Measurements from ENCODE around the gene TOM1. TPM values are rescaled to one million over a fixed set of nuclear protein-coding genes. Genes with fewer than 3 reads are reported as not detected.

Gene TOM1
- total and polyA plus RNA-seq, 2 experiments from 2014 or later = 108 to 114 TPM

GRCh38 chr22:35264986-35265385 lies 34.7 kb upstream of the TOM1 start:
- H3K27me3 ChIP-seq = no peaks in the 10 kb centered on the region
- no peaks in the 10 kb centered on the region for H3K9me3 ChIP-seq (ENCODE audit: low read depth)
- H3K4me3 ChIP-seq = no peak overlapping the region
- H3K4me2 ChIP-seq = no peak overlapping the region
- H4K20me1 ChIP-seq (ENCODE audit: insufficient read depth, poor library complexity, severe bottlenecking) = no peaks in the 10 kb centered on the region
- H3K36me3 ChIP-seq (replicated peaks; ENCODE audit: insufficient read depth, low read depth) = peaks cover 4% of the 10 kb centered on the region
- peaks cover 27% of the 10 kb centered on the region for H3K79me2 ChIP-seq
- WGBS (ENCODE audit: low lambda C conversion rate, missing lambda C conversion rate) = 94% methylated on average over 7 of the region's 7 CpGs
- DNase-seq (ENCODE audit: low spot score) = no peak
- no peaks in the 10 kb centered on the region for H3K9me2 ChIP-seq (replicated peaks; ENCODE audit: insufficient read depth)
- no peak overlapping the region for H3K27ac ChIP-seq
- H3K4me1 ChIP-seq (ENCODE audit: insufficient read depth) = no peaks in the 10 kb centered on the region
- H2AFZ ChIP-seq = no peak overlapping the region
- TF ChIP-seq CTCF (IDR thresholded peaks at IDR 0.05; ENCODE audit: poor library complexity) = no peak
- no peak for TF ChIP-seq EZH2 (IDR thresholded peaks at IDR 0.05; ENCODE audit: borderline replicate concordance)
- no peak for TF ChIP-seq EZH2phosphoT487 (IDR thresholded peaks at IDR 0.05; ENCODE audit: low read depth, severe bottlenecking, unreplicated experiment)

DNA sequence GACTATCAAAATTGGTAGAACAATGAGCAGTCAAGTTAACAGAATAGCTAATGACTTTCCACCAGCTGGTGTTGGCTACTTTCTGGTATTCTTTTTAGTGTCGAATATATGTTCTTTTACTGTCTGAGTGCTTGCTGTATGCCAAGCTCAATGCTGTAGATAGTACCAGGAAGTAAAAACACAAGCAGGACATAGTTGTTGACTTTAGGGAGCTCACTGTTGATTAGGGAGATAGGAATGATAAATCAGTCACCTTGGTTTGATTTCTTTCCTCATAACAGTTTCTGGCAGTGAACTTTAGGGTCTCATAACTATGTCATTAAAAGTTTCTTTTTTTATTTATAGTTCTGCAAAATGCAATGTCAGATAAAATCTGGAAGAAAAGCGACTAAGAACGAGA lies 33.4 kb upstream of the TOM1 start:
- H3K79me2 ChIP-seq = peaks cover 19% of the 10 kb centered on the region
- H3K36me3 ChIP-seq (replicated peaks; ENCODE audit: insufficient read depth, low read depth) = peaks cover 4% of the 10 kb centered on the region
- WGBS (ENCODE audit: low lambda C conversion rate, missing lambda C conversion rate) = 82% methylated on average over 3 of the region's 3 CpGs
- no peak overlapping the region for H3K4me2 ChIP-seq
- TF ChIP-seq EZH2 (IDR thresholded peaks at IDR 0.05; ENCODE audit: borderline replicate concordance) (no peak), EZH2phosphoT487 (IDR thresholded peaks at IDR 0.05; ENCODE audit: low read depth, severe bottlenecking, unreplicated experiment) (no peak), CTCF (IDR thresholded peaks at IDR 0.05; ENCODE audit: poor library complexity) (no peak)
- no peaks in the 10 kb centered on the region for H4K20me1 ChIP-seq (ENCODE audit: insufficient read depth, poor library complexity, severe bottlenecking)
- H3K9me3 ChIP-seq (ENCODE audit: low read depth) = no peaks in the 10 kb centered on the region
- no peak overlapping the region for H2AFZ ChIP-seq
- H3K4me3 ChIP-seq = no peak overlapping the region
- H3K9me2 ChIP-seq (replicated peaks; ENCODE audit: insufficient read depth) = no peaks in the 10 kb centered on the region
- DNase-seq (ENCODE audit: low spot score) = no peak
- H3K4me1 ChIP-seq (ENCODE audit: insufficient read depth) = no peaks in the 10 kb centered on the region
- H3K27me3 ChIP-seq = no peaks in the 10 kb centered on the region
- H3K27ac ChIP-seq = no peak overlapping the region

DNA sequence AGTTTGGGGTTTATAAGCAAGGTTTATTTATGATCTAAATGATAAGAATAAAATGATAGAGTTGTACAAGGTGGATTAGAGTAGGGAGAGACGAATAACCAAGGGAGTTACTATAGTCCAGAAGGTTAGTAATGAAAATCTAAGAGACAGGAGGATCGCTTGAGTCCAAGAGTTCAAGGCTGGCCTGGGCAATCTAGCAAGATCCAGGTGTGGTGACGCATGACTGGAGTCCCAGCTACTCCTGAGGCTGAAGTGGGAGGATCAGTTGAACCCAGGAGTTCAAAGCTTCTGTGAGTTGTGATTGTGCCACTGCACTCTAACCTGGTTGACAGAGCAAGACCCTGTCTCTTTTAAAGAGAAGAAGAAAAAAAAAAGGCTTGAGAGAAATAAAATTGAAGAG lies 30.1 kb upstream of the TOM1 start:
- TF ChIP-seq CTCF (IDR thresholded peaks at IDR 0.05; ENCODE audit: poor library complexity) = no peak
- no peak for TF ChIP-seq EZH2 (IDR thresholded peaks at IDR 0.05; ENCODE audit: borderline replicate concordance)
- TF ChIP-seq EZH2phosphoT487 (IDR thresholded peaks at IDR 0.05; ENCODE audit: low read depth, severe bottlenecking, unreplicated experiment) = no peak
- peaks cover 10% of the 10 kb centered on the region for H3K79me2 ChIP-seq
- WGBS (ENCODE audit: low lambda C conversion rate, missing lambda C conversion rate) = 100% methylated on average over 3 of the region's 3 CpGs

More for the DNA sequence above, 30.1 kb upstream of the TOM1 start:
- no peaks in the 10 kb centered on the region for H3K9me3 ChIP-seq (ENCODE audit: low read depth)
- no peaks in the 10 kb centered on the region for H3K27me3 ChIP-seq
- H3K4me1 ChIP-seq (ENCODE audit: insufficient read depth) = no peaks in the 10 kb centered on the region
- H3K4me3 ChIP-seq = no peak overlapping the region
- DNase-seq (ENCODE audit: low spot score) = no peak
- no peak overlapping the region for H3K27ac ChIP-seq
- no peaks in the 10 kb centered on the region for H3K9me2 ChIP-seq (replicated peaks; ENCODE audit: insufficient read depth)
- no peaks in the 10 kb centered on the region for H4K20me1 ChIP-seq (ENCODE audit: insufficient read depth, poor library complexity, severe bottlenecking)
- H3K4me2 ChIP-seq = no peak overlapping the region
- H3K36me3 ChIP-seq (replicated peaks; ENCODE audit: insufficient read depth, low read depth) = peaks cover under 1% of the 10 kb centered on the region
- H2AFZ ChIP-seq = no peak overlapping the region
